Testis (tissue), 2 donors: Measurements from ENCODE around the gene SYT13.

Experiments used
- POLR2A ChIP-seq: fragments of 450-650 bp; IDR thresholded peaks from one replicate; pipeline ENCODE4 v1.6.1; 2017; ENCODE audit warnings: antibody characterized with exemption, mild to moderate bottlenecking, moderate library complexity
- TF ChIP-seq, protein P1 (sequence below), 3 experiments: fragments of 450-650 bp in 2 of 3; fragments of 200-600 bp in 1 of 3; sonication (generic) in 1 of 3; IDR thresholded peaks; one replicate each; pipeline ENCODE4 v1.5.1; 2016 to 2019; ENCODE audit warnings: antibody characterized with exemption in 3 of 3, mild to moderate bottlenecking in 2 of 3, moderate library complexity in 1 of 3

DNA sequence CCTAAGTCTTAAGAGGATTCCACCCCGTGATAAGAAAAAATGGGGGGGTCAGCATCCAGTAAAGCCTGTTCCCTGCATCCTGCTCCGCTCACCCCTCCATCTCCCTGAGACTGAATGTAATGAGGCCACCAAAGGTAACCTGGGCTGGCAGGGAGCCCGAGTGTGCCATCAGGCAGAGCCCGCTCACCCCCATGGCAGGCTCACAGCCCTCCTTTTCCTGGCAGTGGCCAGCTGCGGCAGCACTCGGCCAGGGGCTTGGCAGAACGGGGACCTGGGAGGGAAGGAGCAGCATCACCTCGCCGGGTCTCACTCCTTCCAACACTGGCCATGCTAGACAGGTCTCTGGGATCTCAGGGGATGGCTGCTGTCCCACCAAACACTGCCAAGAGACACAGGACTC, 75.3 kb downstream of the SYT13 start:
- TF ChIP-seq, protein P1, sequence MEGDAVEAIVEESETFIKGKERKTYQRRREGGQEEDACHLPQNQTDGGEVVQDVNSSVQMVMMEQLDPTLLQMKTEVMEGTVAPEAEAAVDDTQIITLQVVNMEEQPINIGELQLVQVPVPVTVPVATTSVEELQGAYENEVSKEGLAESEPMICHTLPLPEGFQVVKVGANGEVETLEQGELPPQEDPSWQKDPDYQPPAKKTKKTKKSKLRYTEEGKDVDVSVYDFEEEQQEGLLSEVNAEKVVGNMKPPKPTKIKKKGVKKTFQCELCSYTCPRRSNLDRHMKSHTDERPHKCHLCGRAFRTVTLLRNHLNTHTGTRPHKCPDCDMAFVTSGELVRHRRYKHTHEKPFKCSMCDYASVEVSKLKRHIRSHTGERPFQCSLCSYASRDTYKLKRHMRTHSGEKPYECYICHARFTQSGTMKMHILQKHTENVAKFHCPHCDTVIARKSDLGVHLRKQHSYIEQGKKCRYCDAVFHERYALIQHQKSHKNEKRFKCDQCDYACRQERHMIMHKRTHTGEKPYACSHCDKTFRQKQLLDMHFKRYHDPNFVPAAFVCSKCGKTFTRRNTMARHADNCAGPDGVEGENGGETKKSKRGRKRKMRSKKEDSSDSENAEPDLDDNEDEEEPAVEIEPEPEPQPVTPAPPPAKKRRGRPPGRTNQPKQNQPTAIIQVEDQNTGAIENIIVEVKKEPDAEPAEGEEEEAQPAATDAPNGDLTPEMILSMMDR (IDR thresholded peaks at IDR 0.05), result no peak
- no peak for TF ChIP-seq POLR2A
